ENCODE results near the gene S100A16. TPM values are rescaled to one million over a fixed set of nuclear protein-coding genes. Genes with fewer than 3 reads are reported as not detected.

Gene S100A16
- total and polyA plus RNA-seq, 4 donors: 70.6 to 182 (median 141) TPM

DNA sequence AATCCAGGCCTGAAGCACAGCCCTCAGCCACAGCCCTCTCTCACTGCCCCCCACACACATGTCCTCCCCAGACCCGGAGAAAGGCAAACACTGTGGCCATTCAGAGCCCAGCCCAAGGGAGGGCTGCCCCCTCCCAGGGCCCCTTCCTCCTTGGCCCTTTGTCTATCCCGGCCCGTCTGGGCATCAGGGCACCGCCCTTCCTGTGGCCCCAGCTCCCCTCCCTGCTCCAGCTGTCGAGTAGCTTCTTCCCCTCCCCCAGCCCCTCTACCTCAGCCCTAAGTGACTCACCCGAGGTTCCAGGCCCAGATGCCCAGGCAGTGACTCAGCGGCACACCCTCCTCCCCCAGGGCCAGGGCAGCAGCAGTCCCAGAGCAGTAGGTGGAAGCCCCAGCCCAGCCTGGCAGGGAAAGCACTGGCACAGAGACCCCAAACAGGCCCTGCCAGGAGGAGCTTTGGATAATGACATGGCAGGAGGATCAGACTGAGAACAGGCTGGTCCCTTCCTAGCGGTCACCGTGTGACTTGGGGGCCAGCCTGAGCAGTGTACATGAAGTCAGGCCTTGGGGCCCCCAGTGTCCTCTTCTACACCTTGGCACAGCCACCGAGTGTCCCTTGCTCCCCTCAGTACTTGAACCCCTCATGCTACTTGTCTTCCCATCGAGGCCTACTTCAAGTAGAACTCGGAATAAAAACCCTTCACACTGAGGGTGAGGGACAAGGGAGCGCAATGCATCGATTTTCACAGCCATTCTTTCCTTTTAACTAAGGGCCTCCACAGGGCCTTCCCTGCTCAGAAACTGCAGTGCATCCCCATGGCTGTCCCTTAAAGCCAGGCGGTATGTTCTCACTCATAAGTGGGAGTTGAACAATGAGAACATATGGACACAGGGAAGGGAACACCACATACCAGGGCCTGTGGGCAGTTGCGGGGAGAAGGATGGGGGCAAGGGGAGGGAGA, 46.2 kb downstream of the S100A16 start:
- Histone ChIP-seq H3K9ac (ENCODE audit: insufficient read depth in 1 of 2, low read length in 2 of 2) (peak overlapping the region in 1 of 2 donors; percentile 42), H3K36me3 (ENCODE audit: control insufficient read depth in 4 of 4, insufficient read depth in 4 of 4, low read length in 4 of 4) (no peaks in the 10 kb centered on the region), H3K9me3 (ENCODE audit: control insufficient read depth in 4 of 4, insufficient read depth in 3 of 4, low read length in 3 of 4) (no peaks in the 10 kb centered on the region), H3K4me1 (ENCODE audit: control insufficient read depth in 5 of 5, insufficient read depth in 5 of 5, low read length in 5 of 5) (peaks cover 10 to 31% (median 16%) of the 10 kb centered on the region in 5 donors), H3K27me3 (ENCODE audit: control insufficient read depth in 3 of 3, insufficient read depth in 3 of 3, low read length in 2 of 3) (no peaks in the 10 kb centered on the region), H3K4me3 (no peak overlapping the region), H3K27ac (ENCODE audit: low read depth in 1 of 2, low read length in 1 of 2) (peak overlapping the region; percentile 86 to 99)
- DNase-seq (peak; percentile 53 to 82 (median 73)), ATAC-seq (ENCODE audit: insufficient read depth, low FRiP score) (peak; percentile 85)
- 32 to 44% methylated on average over 16 of the region's 16 CpGs for WGBS, 2 donors
- TF ChIP-seq, protein P1, sequence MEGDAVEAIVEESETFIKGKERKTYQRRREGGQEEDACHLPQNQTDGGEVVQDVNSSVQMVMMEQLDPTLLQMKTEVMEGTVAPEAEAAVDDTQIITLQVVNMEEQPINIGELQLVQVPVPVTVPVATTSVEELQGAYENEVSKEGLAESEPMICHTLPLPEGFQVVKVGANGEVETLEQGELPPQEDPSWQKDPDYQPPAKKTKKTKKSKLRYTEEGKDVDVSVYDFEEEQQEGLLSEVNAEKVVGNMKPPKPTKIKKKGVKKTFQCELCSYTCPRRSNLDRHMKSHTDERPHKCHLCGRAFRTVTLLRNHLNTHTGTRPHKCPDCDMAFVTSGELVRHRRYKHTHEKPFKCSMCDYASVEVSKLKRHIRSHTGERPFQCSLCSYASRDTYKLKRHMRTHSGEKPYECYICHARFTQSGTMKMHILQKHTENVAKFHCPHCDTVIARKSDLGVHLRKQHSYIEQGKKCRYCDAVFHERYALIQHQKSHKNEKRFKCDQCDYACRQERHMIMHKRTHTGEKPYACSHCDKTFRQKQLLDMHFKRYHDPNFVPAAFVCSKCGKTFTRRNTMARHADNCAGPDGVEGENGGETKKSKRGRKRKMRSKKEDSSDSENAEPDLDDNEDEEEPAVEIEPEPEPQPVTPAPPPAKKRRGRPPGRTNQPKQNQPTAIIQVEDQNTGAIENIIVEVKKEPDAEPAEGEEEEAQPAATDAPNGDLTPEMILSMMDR (IDR thresholded peaks at IDR 0.05; ENCODE audit: control extremely low read depth, extremely low read depth): no peak

DNA sequence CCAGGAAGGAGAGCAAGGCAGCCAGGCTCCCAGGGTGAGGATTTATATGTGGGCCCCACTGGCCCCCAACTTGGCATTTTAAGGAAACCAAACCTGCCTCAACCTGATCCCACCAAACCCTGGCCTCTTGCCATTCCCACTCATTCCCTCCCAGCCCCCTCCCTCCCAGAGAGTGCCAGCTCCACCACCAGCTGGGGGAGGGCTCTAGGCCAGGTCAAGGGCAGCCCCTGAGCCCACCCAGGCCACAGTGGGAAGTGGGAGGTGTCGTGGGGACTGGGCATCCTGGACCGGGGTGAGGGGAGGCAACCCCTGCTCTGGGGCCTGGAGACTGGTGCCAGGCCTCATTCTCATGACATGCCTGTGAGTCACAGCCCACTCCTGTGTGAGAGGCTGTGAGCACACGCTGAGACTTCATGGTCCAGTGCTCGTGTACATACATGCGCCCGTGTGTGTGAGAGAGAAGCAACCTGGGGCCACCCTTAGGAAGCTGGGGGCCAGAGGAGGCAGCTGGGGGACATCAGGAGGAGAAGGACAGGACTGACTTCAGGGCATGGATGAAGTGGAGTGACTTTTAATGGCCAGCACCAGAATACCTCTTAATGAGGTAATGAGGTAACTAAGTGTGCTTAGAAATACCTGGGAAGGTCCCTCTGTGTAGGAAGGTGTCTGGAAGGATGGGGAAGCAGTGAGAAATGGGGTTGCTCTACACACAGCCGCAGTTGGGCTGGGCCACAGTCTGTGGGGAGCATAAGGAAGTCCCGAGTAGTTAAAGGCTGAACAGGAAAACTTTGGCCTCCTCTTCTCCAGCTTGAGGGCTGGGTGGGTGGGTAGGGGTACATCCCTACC, 47.2 kb downstream of the S100A16 start, which contains the start of gene S100A2:
Gene S100A2, minus strand, starts transcription at position 316 of the 846 bp plus-strand sequence. CDS start 1,967 bp downstream, outside the sequence.
- peak within 1 kb of the TSS in 1 of 2 donors; percentile 42 for H3K9ac ChIP-seq (ENCODE audit: insufficient read depth in 1 of 2, low read length in 2 of 2)
- H3K4me3 ChIP-seq: no peak within 1 kb of the TSS
- peaks cover 10 to 34% (median 18%) of the 10 kb centered on the region in 5 donors for H3K4me1 ChIP-seq (ENCODE audit: control insufficient read depth in 5 of 5, insufficient read depth in 5 of 5, low read length in 5 of 5)
- H3K36me3 ChIP-seq (ENCODE audit: control insufficient read depth in 4 of 4, insufficient read depth in 4 of 4, low read length in 4 of 4): no peaks in the 10 kb centered on the region
- 26 to 39% methylated on average over 8 of the region's 8 CpGs for WGBS, 2 donors
- no peaks in the 10 kb centered on the region for H3K27me3 ChIP-seq (ENCODE audit: control insufficient read depth in 3 of 3, insufficient read depth in 3 of 3, low read length in 2 of 3)
- no peaks in the 10 kb centered on the region for H3K9me3 ChIP-seq (ENCODE audit: control insufficient read depth in 4 of 4, insufficient read depth in 3 of 4, low read length in 3 of 4)
- ATAC-seq (ENCODE audit: insufficient read depth, low FRiP score) (peak; percentile 37), DNase-seq (peak in 2 of 3 donors; percentile 16 to 27)
- TF ChIP-seq, protein P1 (IDR thresholded peaks at IDR 0.05; ENCODE audit: control extremely low read depth, extremely low read depth): no peak
- H3K27ac ChIP-seq (ENCODE audit: low read depth in 1 of 2, low read length in 1 of 2): peak within 1 kb of the TSS; percentile 86 to 99

DNA sequence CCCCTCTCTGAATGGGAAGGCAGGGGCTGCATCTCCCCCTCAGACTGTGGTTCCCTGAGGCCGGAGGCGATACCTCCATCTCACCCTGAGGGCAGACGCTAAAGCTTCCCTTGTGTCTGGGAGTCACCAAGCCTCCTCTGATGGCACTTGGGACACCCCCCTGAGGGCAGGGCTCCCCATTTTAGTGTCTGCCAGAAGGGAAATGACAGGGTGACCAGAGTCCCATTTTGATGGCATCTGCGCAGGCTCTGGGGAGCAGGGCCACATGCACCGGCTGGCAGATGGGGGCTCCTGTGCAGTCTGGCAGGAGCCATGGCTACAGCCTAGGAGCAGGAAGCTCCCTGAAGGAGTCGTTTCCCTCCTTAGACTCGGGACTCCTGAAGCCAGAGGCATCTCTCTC, 48.9 kb downstream of the S100A16 start:
- Histone ChIP-seq H3K9ac (ENCODE audit: insufficient read depth in 1 of 2, low read length in 2 of 2) (no peak overlapping the region), H3K4me1 (ENCODE audit: control insufficient read depth in 5 of 5, insufficient read depth in 5 of 5, low read length in 5 of 5) (peaks cover 10 to 34% (median 18%) of the 10 kb centered on the region in 5 donors)

More for the DNA sequence above, 48.9 kb downstream of the S100A16 start:
- Histone ChIP-seq H3K27me3 (ENCODE audit: control insufficient read depth in 3 of 3, insufficient read depth in 3 of 3, low read length in 2 of 3) (no peaks in the 10 kb centered on the region), H3K27ac (ENCODE audit: low read depth in 1 of 2, low read length in 1 of 2) (no peak overlapping the region), H3K4me3 (no peak overlapping the region), H3K36me3 (ENCODE audit: control insufficient read depth in 4 of 4, insufficient read depth in 4 of 4, low read length in 4 of 4) (no peaks in the 10 kb centered on the region), H3K9me3 (ENCODE audit: control insufficient read depth in 4 of 4, insufficient read depth in 3 of 4, low read length in 3 of 4) (no peaks in the 10 kb centered on the region)
- ATAC-seq (ENCODE audit: insufficient read depth, low FRiP score): no peak
- WGBS, 2 donors: 84 to 94% methylated on average over 7 of the region's 7 CpGs
- no peak for DNase-seq
- TF ChIP-seq, protein P1 (IDR thresholded peaks at IDR 0.05; ENCODE audit: control extremely low read depth, extremely low read depth): no peak

Data from lung (tissue), 12 donors.